DOHH2 (cell line): ENCODE measurements around the gene DNAH14.

Experiments used
- H3F3A ChIP-seq: fragments of 200-600 bp; sonication (generic), shearing (Covaris generic); 2 replicates; pipeline ENCODE4 v1.6.0; 2016; ENCODE audit warnings: antibody characterized with exemption, mild to moderate bottlenecking; ENCODE audit not compliant: control insufficient read depth, insufficient read depth
- H3K27ac ChIP-seq: fragments of 200-600 bp; sonication (generic); 2 replicates; pipeline ENCODE4 v1.5.1; 2014; ENCODE audit warnings: low read depth, mild to moderate bottlenecking, low read length, moderate library complexity
- H3K27me3 ChIP-seq: fragments of 200-600 bp; sonication (generic); 2 replicates; pipeline ENCODE4 v1.6.1; 2014; ENCODE audit warnings: mild to moderate bottlenecking, low read length, mixed read lengths; ENCODE audit not compliant: control insufficient read depth
- H3K36me3 ChIP-seq: fragments of 200-600 bp; sonication (generic); 2 replicates; pipeline ENCODE4 v1.6.1; 2014; ENCODE audit warnings: mild to moderate bottlenecking, low read length, moderate library complexity, mixed read lengths; ENCODE audit not compliant: control insufficient read depth
- H3K4me1 ChIP-seq: fragments of 200-600 bp; sonication (generic); 2 replicates; pipeline ENCODE4 v1.6.1; 2014; ENCODE audit warnings: mild to moderate bottlenecking, low read length, mixed read lengths; ENCODE audit not compliant: control insufficient read depth
- H3K4me2 ChIP-seq: fragments of 200-600 bp; sonication (generic); 2 replicates; pipeline ENCODE4 v1.6.0; 2014; ENCODE audit warnings: mild to moderate bottlenecking, low read length, moderate library complexity
- H3K4me3 ChIP-seq: fragments of 200-600 bp; sonication (generic); 2 replicates; pipeline ENCODE4 v1.5.1; 2014; ENCODE audit warnings: mild to moderate bottlenecking, low read length, mixed read lengths
- H3K79me2 ChIP-seq: fragments of 200-600 bp; sonication (generic); 2 replicates; pipeline ENCODE4 v1.6.1; 2014; ENCODE audit warnings: mild to moderate bottlenecking, low read length, mixed read lengths; ENCODE audit not compliant: control insufficient read depth
- H3K9me2 ChIP-seq: fragments of 200-600 bp; sonication (generic); replicated peaks from 2 replicates; pipeline ENCODE4 v1.6.1; 2014; ENCODE audit warnings: mild to moderate bottlenecking, low read length, mixed read lengths; ENCODE audit not compliant: control insufficient read depth
- H3K9me3 ChIP-seq: fragments of 200-600 bp; sonication (generic); 2 replicates; pipeline ENCODE4 v1.6.1; 2014; ENCODE audit warnings: antibody characterized with exemption, low read length, mixed read lengths; ENCODE audit not compliant: control insufficient read depth, insufficient read depth
- H4K20me1 ChIP-seq: fragments of 200-600 bp; sonication (generic); 2 replicates; pipeline ENCODE4 v1.6.0; 2014; ENCODE audit warnings: low read depth, mild to moderate bottlenecking, antibody characterized with exemption, low read length, moderate library complexity; ENCODE audit not compliant: control insufficient read depth, insufficient read depth
- CTCF ChIP-seq: fragments of 200-600 bp; sonication (generic); IDR thresholded peaks from one replicate; pipeline ENCODE4 v1.5.1; 2014; ENCODE audit warnings: antibody characterized with exemption, mild to moderate bottlenecking, low read depth, low read length; ENCODE audit not compliant: poor library complexity, severe bottlenecking
- EZH2phosphoT487 ChIP-seq: fragments of 200-600 bp; sonication (generic); IDR thresholded peaks from 2 replicates; pipeline ENCODE4 v1.6.1; 2017; ENCODE audit warnings: borderline replicate concordance, mild to moderate bottlenecking, antibody characterized with exemption, low read length, moderate library complexity, mixed read lengths

Gene DNAH14

GRCh38 chr1:225280563-225280962 lies 351.1 kb downstream of the DNAH14 start:
- Histone ChIP-seq H3K9me2 (no peaks in the 10 kb centered on the region), H3K4me1 (no peaks in the 10 kb centered on the region), H3K27ac (no peak overlapping the region), H4K20me1 (no peaks in the 10 kb centered on the region), H3K36me3 (no peaks in the 10 kb centered on the region), H3K4me3 (no peak overlapping the region), H3K79me2 (no peaks in the 10 kb centered on the region), H3K27me3 (0 out of 2 replicates have a peak, but pooled peaks cover 4% of the 10 kb centered on the region), H3F3A (no peaks in the 10 kb centered on the region), H3K9me3 (no peaks in the 10 kb centered on the region), H3K4me2 (no peak overlapping the region)
- TF ChIP-seq CTCF, result no peak
- TF ChIP-seq EZH2phosphoT487, result no peak

- Histone ChIP-seq H3K36me3 (no peaks in the 10 kb centered on the region), H3K79me2 (no peaks in the 10 kb centered on the region), H3K27me3 (0 out of 2 replicates have a peak, but pooled peaks cover 3% of the 10 kb centered on the region), H4K20me1 (no peaks in the 10 kb centered on the region), H3K4me1 (no peaks in the 10 kb centered on the region), H3K9me2 (no peaks in the 10 kb centered on the region), H3K9me3 (no peaks in the 10 kb centered on the region), H3K4me3 (no peak overlapping the region), H3K27ac (no peak overlapping the region), H3K4me2 (no peak overlapping the region), H3F3A (no peaks in the 10 kb centered on the region)
- TF ChIP-seq EZH2phosphoT487, result no peak
- no peak for TF ChIP-seq CTCF
Observed at GRCh38 chr1:225290244-225290643, 360.8 kb downstream of the DNAH14 start.

- Histone ChIP-seq H3K27me3 (no peaks in the 10 kb centered on the region), H3F3A (no peaks in the 10 kb centered on the region), H3K36me3 (no peaks in the 10 kb centered on the region), H3K79me2 (no peaks in the 10 kb centered on the region), H3K4me2 (no peak overlapping the region), H3K4me3 (no peak overlapping the region), H4K20me1 (no peaks in the 10 kb centered on the region), H3K9me2 (no peaks in the 10 kb centered on the region), H3K4me1 (no peaks in the 10 kb centered on the region), H3K27ac (no peak overlapping the region), H3K9me3 (no peaks in the 10 kb centered on the region)
- TF ChIP-seq EZH2phosphoT487 (no peak), CTCF (no peak)
Observed at GRCh38 chr1:225299624-225300023, 370.1 kb downstream of the DNAH14 start.

- no peak overlapping the region for H3K27ac ChIP-seq
- no peaks in the 10 kb centered on the region for H3F3A ChIP-seq
- no peak overlapping the region for H3K4me3 ChIP-seq
- no peaks in the 10 kb centered on the region for H3K36me3 ChIP-seq
- no peaks in the 10 kb centered on the region for H4K20me1 ChIP-seq
- H3K27me3 ChIP-seq, result no peaks in the 10 kb centered on the region
- TF ChIP-seq EZH2phosphoT487 (no peak), CTCF (no peak)
- H3K9me2 ChIP-seq, result no peaks in the 10 kb centered on the region
- H3K4me1 ChIP-seq, result no peaks in the 10 kb centered on the region
- H3K79me2 ChIP-seq, result no peaks in the 10 kb centered on the region
- no peaks in the 10 kb centered on the region for H3K9me3 ChIP-seq
- no peak overlapping the region for H3K4me2 ChIP-seq
Observed at GRCh38 chr1:225300381-225300780, 370.9 kb downstream of the DNAH14 start.
